Esophagus mucosa (tissue), 1 donor: Measurements from ENCODE around the gene C20orf141. TPM values are rescaled to one million over a fixed set of nuclear protein-coding genes. Genes with fewer than 3 reads are reported as not detected.
"Not testable (repeated sequence)": the region's sequence is repeated elsewhere in the genome, so short reads cannot be mapped to it uniquely, and the experiment has no call there.

Experiments used
- ATAC-seq: fragments of 200-7000 bp; cut with Tn5 transposase; one replicate; pipeline ENCODE4 v1.9.1; 2020
- total RNA-seq: library from RNA; stranded (reverse); gene quantifications from one replicate; pipeline ENCODE4 v1.2.4, GENCODE V29; 2023
- donor health status: DM: yes; HTN: yes; CAD: no.

The C20orf141 gene
- total RNA-seq, 1 donor from 2014 or later, result not detected

DNA sequence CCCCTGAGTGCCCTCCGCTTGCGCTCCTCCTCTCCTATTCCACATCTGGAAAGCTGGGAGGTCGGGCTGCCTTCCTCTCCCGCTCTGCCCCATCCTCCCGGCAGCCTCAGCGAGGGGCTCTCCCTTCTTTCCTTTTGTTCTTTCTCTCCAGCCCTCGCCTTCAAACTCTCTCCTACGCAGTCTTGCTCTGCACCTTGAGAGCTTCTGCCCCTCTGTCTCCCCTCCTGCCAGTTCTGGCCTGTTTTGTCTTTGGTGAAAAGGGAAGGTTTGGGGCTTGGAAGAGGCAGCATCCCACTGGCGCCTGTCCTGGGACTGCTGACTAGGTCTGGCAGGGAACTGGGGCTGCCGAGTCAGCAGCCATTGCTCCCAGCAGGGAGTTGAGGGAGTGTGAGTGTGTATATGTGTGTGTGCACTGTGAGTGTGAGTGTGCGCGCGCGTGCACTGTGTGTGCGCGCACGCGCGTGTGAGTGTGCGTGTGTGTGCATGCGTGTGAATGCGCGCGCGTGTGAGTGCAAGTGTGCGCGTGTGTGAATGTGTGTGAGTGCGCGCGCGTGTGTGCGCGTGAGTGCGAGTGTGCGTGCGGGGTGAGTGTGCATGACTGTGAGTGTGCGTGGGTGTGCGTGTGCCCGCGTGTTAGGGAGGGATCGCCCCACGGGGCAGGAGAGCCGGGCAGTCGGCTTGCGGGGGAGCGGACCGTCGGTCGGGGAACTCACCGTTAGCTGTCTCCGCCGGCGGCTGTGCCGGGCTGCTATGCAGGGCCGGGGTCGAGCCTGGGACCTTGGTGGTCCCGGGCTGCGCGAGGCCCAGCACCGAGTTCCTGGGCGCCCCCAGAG lies 14.9 kb upstream of the C20orf141 start:
- ATAC-seq, result peak; percentile 30

- ATAC-seq, result no peak
These were observed 14.1 kb upstream of the C20orf141 start, which contains the start of gene CPXM1 for GRCh38 chr20:2800521-2801285. TSS of gene CPXM1 (minus strand) at chr20:2800627. CDS start at chr20:2800572, 55 bp downstream.

- no peak for ATAC-seq
These were observed 13.5 kb upstream of the C20orf141 start for GRCh38 chr20:2801286-2801728.

DNA sequence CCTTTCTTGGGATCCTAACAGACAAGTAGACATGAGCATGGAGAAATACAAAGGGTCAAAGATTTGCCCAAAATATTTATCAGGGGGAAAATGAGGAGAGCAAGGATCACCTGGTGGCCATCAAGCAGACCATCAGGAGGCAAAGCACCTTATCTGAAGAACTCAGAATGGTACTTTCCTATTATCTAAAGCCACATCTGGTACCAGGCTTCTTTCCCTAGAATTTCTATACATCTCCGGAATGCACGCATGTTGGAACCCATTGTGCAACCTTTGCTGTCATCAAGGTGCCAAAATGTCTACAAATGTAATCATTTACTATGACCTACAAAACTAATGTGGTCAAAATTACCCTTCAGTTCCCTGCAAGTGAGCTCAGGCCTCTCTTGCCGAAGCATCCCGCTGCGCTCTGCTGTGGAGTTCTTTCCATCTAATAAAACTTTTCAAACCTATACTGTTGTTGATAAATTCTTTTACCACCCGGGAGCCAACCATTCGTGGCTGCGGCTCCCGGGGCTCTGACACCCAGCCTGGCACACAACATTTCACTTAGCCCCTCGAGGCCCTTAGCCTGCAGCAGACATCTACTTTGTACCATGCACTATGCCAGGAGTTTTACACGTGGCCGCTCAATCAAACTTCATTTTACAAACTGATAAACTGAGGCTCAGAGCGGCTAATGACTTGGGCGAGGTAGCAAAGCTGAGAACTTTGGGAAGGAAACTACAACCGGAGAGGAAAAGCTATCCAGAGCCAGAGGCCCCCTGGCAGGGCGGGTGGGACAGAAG lies 10.6 kb upstream of the C20orf141 start:
- no peak for ATAC-seq

DNA sequence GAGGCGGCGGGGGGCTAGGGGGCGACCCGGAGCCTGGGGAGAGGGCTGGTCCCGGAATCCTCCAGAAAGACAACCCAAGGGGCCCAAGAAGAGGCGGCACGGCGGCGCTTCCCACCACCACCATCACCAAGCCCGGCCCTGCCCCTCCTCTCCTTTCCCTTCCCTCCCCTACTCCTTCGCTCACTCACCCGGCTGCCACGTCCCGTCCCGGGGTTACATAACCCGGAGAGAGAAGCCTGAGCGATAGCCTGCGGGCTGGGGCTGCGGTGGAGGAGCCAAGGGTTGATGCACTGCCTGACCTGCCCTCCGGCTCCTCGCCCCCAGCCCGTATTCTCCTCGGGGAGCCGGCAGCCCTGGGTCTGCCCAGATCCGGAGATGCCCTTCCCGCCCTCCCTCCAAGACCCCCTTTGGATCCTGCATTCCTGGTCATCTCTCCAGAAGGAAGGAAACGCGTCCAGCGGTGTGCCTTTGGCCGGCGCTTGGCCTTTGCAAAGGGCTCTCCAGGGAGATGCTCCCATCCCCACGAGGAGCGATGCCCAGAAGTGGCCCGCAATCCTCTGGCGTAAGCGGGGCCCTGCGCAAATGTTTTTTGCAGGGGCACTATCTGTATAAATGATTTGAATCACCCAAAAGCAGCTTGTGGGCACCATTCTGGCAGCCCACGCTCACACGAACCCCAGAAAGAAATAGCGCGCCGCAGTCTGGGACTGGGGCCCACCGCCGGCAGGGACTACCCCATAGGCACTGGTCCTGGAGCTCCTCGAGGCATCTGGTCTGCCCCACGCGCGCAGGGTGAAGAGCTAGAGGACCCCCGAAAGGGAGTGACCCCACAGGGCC lies 9.7 kb upstream of the C20orf141 start:
- ATAC-seq, result no peak

DNA sequence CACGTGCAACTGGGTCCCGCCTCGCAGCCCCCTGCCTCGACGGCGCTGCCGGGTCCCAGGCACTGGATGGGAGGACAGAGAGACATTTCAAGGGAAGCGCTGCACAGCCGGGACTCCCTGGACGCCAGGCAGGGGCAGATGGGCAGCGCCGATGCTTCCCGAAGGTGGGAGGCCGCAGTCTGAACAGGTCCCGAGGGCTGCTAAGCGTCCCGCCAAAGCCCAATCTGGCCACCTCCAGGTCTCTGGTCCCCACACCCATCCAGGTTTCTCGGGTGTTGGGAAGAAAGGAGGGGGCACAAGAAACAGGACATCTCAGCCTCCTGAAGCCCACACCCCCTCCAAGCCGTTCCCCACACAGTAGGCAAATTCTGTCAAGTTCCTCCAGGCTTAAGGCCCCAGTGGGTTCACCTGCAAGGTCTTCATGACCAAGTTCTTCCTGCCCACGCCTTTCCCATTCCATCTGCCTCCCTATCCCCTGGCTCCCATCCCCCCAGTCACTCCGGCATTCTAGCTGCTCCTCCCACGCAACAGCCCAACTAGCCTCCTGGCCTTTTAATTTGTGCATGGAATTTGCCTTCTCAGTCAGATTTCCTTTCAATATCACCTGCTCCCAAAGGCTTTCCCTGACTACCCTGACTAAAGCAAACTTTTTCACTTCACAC lies 9.0 kb upstream of the C20orf141 start:
- ATAC-seq, result no peak

GRCh38 chr20:2806351-2806701 lies 8.5 kb upstream of the C20orf141 start:
- no peak for ATAC-seq

- ATAC-seq, result no peak
These were observed 7.8 kb upstream of the C20orf141 start for GRCh38 chr20:2807019-2807418.

GRCh38 chr20:2807929-2808328 lies 6.9 kb upstream of the C20orf141 start:
- ATAC-seq, result not testable (repeated sequence)

- ATAC-seq, result no peak
These were observed 5.1 kb upstream of the C20orf141 start for GRCh38 chr20:2809690-2810089.

GRCh38 chr20:2812189-2812588 lies 2.6 kb upstream of the C20orf141 start:
- ATAC-seq, result no peak

- no peak for ATAC-seq
These were observed 711 bp upstream of the C20orf141 start for GRCh38 chr20:2814076-2814475.

GRCh38 chr20:2815242-2815900 lies 584 bp downstream of the C20orf141 start:
- ATAC-seq, result peak; percentile 21

GRCh38 chr20:2816030-2816582 lies 1.3 kb downstream of the C20orf141 start, which contains the start of gene TMEM239:
TSS of gene TMEM239 (plus strand) at chr20:2816364. CDS start at chr20:2816555, 191 bp downstream.
- ATAC-seq, result no peak

- no peak for ATAC-seq
These were observed 2.0 kb downstream of the C20orf141 start for GRCh38 chr20:2816583-2817340.

GRCh38 chr20:2817341-2817726 lies 2.5 kb downstream of the C20orf141 start:
- ATAC-seq, result no peak

DNA sequence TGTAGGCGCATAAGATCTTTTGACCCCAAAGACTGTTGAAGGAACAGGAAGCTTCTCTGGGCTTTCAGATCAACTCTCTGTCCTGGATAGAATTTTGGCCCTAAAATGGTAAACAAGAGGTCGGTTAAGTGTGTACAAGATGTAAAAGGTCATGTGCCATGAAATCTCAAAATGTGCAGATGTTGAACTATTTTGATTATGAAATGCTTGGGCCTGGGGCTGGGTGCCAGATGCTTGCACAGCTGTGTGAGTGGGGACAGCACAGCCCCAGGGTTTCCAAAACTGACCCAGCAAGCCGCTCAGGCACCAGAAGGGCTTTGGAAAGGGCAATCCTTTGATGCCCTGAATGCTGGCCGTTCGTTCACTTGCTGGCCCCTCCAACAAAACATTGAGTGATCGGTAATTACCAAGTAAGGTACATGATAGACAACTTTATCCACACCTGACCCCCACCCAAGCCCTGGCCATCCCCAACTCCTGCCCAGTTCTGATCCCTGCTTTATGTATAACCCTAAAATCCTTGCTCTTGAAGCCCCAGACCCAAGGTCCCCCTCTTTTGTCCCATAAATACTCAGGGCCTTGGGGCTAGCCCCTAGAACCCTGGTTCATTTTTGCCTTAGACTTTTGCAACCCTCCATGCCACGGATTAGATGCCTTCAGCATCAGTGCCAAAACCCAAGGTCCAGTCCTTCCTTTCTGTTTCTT lies 3.3 kb downstream of the C20orf141 start:
- no peak for ATAC-seq

DNA sequence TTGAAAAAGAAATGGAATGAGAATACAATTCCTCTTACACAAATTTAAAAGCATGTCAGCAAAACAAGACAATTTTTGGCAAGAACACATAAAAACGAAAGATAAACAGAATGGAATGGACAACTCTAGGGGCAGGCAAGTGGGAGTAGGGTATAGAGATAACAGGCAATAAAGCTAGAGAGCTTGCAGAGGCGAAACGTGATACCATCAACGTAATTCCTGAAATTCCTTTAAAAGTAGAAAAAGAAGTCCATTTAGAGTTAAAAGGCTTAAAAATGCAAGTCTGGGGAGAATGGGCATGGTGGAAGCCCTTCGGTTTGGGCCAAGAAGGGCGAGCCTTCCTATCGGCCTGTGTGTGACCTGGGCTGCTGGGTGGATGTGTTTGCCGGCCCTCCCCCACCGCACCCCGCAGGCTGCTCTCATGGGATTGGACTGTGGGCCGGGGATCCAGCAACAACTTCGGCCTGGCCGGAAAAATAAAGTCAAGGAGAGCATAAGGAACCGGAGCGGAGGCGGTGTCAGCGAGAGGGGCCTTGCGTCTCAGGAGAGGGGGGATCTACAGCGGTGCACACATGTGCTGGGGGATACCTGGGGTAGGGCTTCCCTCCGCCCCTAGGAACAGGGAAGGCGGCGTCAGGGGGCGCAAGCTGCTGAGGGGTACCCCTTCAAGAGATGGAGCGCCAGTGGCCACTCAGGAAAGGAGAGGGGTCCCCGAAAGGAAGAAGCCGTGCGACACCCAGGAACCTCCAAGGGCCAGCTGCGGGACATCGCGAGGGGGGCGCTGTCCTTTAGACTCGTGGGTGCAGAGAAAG lies 5.5 kb downstream of the C20orf141 start:
- no peak for ATAC-seq
